Smooth muscle cell (in vitro differentiated cells): ENCODE measurements around the gene THSD4. TPM values are rescaled to one million over a fixed set of nuclear protein-coding genes. Genes with fewer than 3 reads are reported as not detected.

Experiments used
- DNase-seq: peaks from one replicate; lab custom pipeline; 2025; ENCODE audit not compliant: unreplicated experiment; lab: John Stamatoyannopoulos, UW
- H2AFZ ChIP-seq: fragments of 200-600 bp; sonication (generic); 2 replicates; pipeline ENCODE4 v1.6.0; 2016; ENCODE audit warnings: antibody characterized with exemption, low read depth, mild to moderate bottlenecking
- H3F3A ChIP-seq: fragments of 200-600 bp; sonication (generic); 2 replicates; pipeline ENCODE4 v1.6.0; 2017; ENCODE audit warnings: antibody characterized with exemption, low read depth
- H3K27ac ChIP-seq: fragments of 200-600 bp; sonication (generic); 2 replicates; pipeline ENCODE4 v1.5.1; 2016; ENCODE audit warnings: low read depth, mild to moderate bottlenecking
- H3K27me3 ChIP-seq: fragments of 200-600 bp; sonication (generic); 2 replicates; pipeline ENCODE4 v1.6.1; 2016; ENCODE audit warnings: low read depth, mild to moderate bottlenecking
- H3K36me3 ChIP-seq: fragments of 200-600 bp; sonication (generic); 2 replicates; pipeline ENCODE4 v1.5.1; 2016; ENCODE audit warnings: low read depth
- H3K4me1 ChIP-seq: fragments of 200-600 bp; sonication (generic); 2 replicates; pipeline ENCODE4 v1.5.1; 2016; ENCODE audit warnings: low read depth
- H3K4me2 ChIP-seq: fragments of 200-600 bp; sonication (generic); 2 replicates; pipeline ENCODE4 v1.6.0; 2016; ENCODE audit warnings: mild to moderate bottlenecking
- H3K4me3 ChIP-seq: fragments of 200-600 bp; sonication (generic); 2 replicates; pipeline ENCODE4 v1.5.1; 2016; ENCODE audit warnings: mild to moderate bottlenecking
- H3K79me2 ChIP-seq: fragments of 200-600 bp; sonication (generic); 2 replicates; pipeline ENCODE4 v1.6.0; 2016; ENCODE audit warnings: low read depth, mild to moderate bottlenecking
- H3K9ac ChIP-seq: fragments of 200-600 bp; sonication (generic); 2 replicates; pipeline ENCODE4 v1.6.0; 2016; ENCODE audit warnings: low read depth
- H3K9me3 ChIP-seq: fragments of 200-600 bp; sonication (generic); replicated peaks from 2 replicates; pipeline ENCODE4 v1.5.1; 2016; ENCODE audit warnings: low read depth
- H4K20me1 ChIP-seq: fragments of 200-600 bp; sonication (generic); 2 replicates; pipeline ENCODE4 v1.6.0; 2016; ENCODE audit warnings: low read depth
- CTCF ChIP-seq: fragments of 200-600 bp; sonication (generic); IDR thresholded peaks from 2 replicates; pipeline ENCODE4 v1.5.1; 2017; ENCODE audit warnings: borderline replicate concordance, mild to moderate bottlenecking, antibody characterized with exemption; ENCODE audit not compliant: insufficient read depth, poor library complexity, severe bottlenecking
- WGBS: methylation state at CpG from one replicate; pipeline ENCODE4 v1.1.7; 2016; ENCODE audit warnings: low lambda C conversion rate; 5-methylcytosine and 5-hydroxymethylcytosine counted together
- polyA plus RNA-seq: library from polyadenylated mRNA; unstranded; fragments of >200 nt; fragmentation: Nextera tagmentation; extraction: Ambion mirVana; gene quantifications from 2 replicates; pipeline ENCODE4 v1.2.1, GENCODE V29; 2016
- total RNA-seq: library from RNA; depleted of rRNA; stranded (reverse); fragments of >200 nt; gene quantifications from 2 replicates; pipeline ENCODE4 v1.2.3, GENCODE V29; 2014

Gene THSD4
- total and polyA plus RNA-seq, 2 experiments from 2014 or later = 2.5 to 4.1 TPM

GRCh38 chr15:71678605-71679004, 563.3 kb downstream of the THSD4 start:
- no peaks in the 10 kb centered on the region for H3F3A ChIP-seq
- H3K9ac ChIP-seq = no peak overlapping the region
- no peak overlapping the region for H2AFZ ChIP-seq
- no peaks in the 10 kb centered on the region for H3K36me3 ChIP-seq
- H3K27ac ChIP-seq = no peak overlapping the region
- DNase-seq = no peak
- no peaks in the 10 kb centered on the region for H3K79me2 ChIP-seq
- no peaks in the 10 kb centered on the region for H3K9me3 ChIP-seq
- 78% methylated on average over 2 of the region's 2 CpGs for WGBS
- no peak overlapping the region for H3K4me2 ChIP-seq
- H3K4me1 ChIP-seq = peaks cover 7% of the 10 kb centered on the region
- TF ChIP-seq CTCF = no peak
- no peaks in the 10 kb centered on the region for H4K20me1 ChIP-seq
- no peak overlapping the region for H3K4me3 ChIP-seq
- H3K27me3 ChIP-seq = no peaks in the 10 kb centered on the region

GRCh38 chr15:71679223-71679792, 564.0 kb downstream of the THSD4 start:
- H3F3A ChIP-seq = no peaks in the 10 kb centered on the region
- H3K9ac ChIP-seq = no peak overlapping the region
- 63% methylated on average over 3 of the region's 3 CpGs for WGBS
- no peak overlapping the region for H2AFZ ChIP-seq
- H3K4me2 ChIP-seq = no peak overlapping the region
- no peak for TF ChIP-seq CTCF
- no peaks in the 10 kb centered on the region for H3K79me2 ChIP-seq
- H3K4me3 ChIP-seq = no peak overlapping the region
- no peaks in the 10 kb centered on the region for H4K20me1 ChIP-seq
- DNase-seq = no peak
- no peaks in the 10 kb centered on the region for H3K9me3 ChIP-seq
- no peaks in the 10 kb centered on the region for H3K27me3 ChIP-seq
- H3K4me1 ChIP-seq = peaks cover 7% of the 10 kb centered on the region
- no peaks in the 10 kb centered on the region for H3K36me3 ChIP-seq
- no peak overlapping the region for H3K27ac ChIP-seq

GRCh38 chr15:71679793-71680353, 564.6 kb downstream of the THSD4 start:
- Histone ChIP-seq H3K9ac (no peak overlapping the region), H3K79me2 (no peaks in the 10 kb centered on the region), H3K36me3 (no peaks in the 10 kb centered on the region), H3F3A (no peaks in the 10 kb centered on the region), H3K4me3 (no peak overlapping the region), H3K9me3 (no peaks in the 10 kb centered on the region), H4K20me1 (no peaks in the 10 kb centered on the region), H3K4me1 (peaks cover 7% of the 10 kb centered on the region), H3K27ac (no peak overlapping the region), H3K27me3 (no peaks in the 10 kb centered on the region), H2AFZ (no peak overlapping the region), H3K4me2 (no peak overlapping the region)
- no peak for DNase-seq
- TF ChIP-seq CTCF = no peak
- 22% methylated on average over 5 of the region's 5 CpGs for WGBS

- no peaks in the 10 kb centered on the region for H3K9me3 ChIP-seq
- no peaks in the 10 kb centered on the region for H3K27me3 ChIP-seq
- no peak for TF ChIP-seq CTCF
- H2AFZ ChIP-seq = no peak overlapping the region
- H3K79me2 ChIP-seq = no peaks in the 10 kb centered on the region
- H3K27ac ChIP-seq = no peak overlapping the region
- H3K4me3 ChIP-seq = no peak overlapping the region
- 94% methylated on average over 3 of the region's 3 CpGs for WGBS
- no peak for DNase-seq
- no peak overlapping the region for H3K4me2 ChIP-seq
- H3K4me1 ChIP-seq = peaks cover 6% of the 10 kb centered on the region
- no peaks in the 10 kb centered on the region for H3K36me3 ChIP-seq
- H4K20me1 ChIP-seq = no peaks in the 10 kb centered on the region
- H3K9ac ChIP-seq = no peak overlapping the region
- no peaks in the 10 kb centered on the region for H3F3A ChIP-seq
Observed at GRCh38 chr15:71682001-71682400, 566.7 kb downstream of the THSD4 start.
